GM21381 (cell line): ENCODE results near the gene CMTM3.
"Not testable (repeated sequence)": the region's sequence is repeated elsewhere in the genome, so short reads cannot be mapped to it uniquely, and the experiment has no call there.

Experiments used
- ATAC-seq: cut with Tn5 transposase; IDR thresholded peaks from one replicate; pipeline ENCODE4 v1.9.1; 2021; ENCODE audit warnings: mild to moderate bottlenecking, moderate library complexity; ENCODE audit not compliant: unreplicated experiment

Gene CMTM3

GRCh38 chr16:66660422-66661209 lies 56.1 kb downstream of the CMTM3 start:
- ATAC-seq: no peak

GRCh38 chr16:66661210-66661560 lies 56.7 kb downstream of the CMTM3 start:
- no peak for ATAC-seq

- ATAC-seq: not testable (repeated sequence)
These were observed 57.3 kb downstream of the CMTM3 start for GRCh38 chr16:66661671-66662346.

- no peak for ATAC-seq
These were observed 58.1 kb downstream of the CMTM3 start for GRCh38 chr16:66662445-66663194.
